HG03066 (cell line): ENCODE results near the gene MYOCD.

Source experiments
- ATAC-seq: cut with Tn5 transposase; IDR thresholded peaks from one replicate; pipeline ENCODE4 v1.9.1; 2021; ENCODE audit warnings: low read depth; ENCODE audit not compliant: unreplicated experiment

Gene MYOCD

GRCh38 chr17:12693640-12694039 lies 27.9 kb downstream of the MYOCD start:
- no peak for ATAC-seq

- no peak for ATAC-seq
These were observed 40.4 kb downstream of the MYOCD start for GRCh38 chr17:12706070-12706469.

DNA sequence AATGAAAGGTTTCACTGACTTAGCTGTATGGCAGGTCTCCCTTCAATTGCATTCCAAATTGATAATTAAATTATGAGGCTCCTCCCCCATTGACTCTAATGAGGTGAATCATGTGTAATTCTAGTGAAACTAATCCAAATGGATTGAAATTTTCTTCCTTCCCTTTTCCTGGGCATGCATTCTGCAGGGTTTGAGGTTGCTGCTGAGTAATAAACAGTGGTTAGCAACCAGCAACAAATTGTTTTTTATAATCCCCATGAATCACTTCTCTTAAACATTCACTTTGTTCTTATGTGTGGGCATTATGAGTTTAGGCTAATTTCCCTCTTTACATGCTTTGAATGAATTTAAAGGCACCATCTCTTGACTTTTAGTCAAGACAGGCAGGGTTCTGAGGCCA lies 43.4 kb downstream of the MYOCD start:
- ATAC-seq = no peak

DNA sequence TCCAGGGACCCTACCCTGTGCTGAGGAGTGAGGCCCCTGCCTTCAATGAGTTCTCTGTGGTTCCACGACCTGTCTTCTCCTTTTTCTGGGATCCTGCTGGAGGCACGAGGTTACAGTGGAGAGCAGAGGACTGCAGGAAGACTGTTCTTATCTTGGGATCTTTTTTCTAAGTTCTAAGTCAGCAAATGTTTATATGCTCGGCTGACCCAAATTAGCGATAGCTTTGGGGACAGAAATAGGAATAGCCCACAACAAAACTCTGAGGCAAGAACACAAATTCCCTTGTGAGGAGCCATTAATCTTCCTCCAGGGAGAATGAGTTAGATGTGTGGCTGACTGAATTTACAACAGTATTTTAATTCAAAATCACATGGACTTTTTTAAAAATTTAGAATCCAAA lies 46.7 kb downstream of the MYOCD start:
- ATAC-seq = no peak

DNA sequence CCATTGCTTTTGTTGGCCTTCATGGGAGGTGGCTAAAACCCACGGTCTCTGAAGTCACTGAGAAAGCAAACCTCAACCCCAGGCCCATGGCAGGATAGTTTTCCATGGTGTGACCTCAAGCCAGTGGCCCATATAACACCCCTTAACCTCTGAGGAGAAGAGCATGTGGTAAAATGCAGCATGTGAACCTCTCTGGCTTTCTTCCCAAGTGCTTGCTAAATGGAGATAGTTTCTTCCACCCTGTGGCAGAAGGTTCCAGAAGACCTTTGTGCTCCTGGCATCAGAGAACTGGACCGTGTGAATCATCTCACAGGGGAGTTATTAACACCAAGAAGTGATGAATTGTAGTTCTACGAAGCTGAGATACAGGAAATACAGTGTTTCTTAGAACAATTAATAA lies 47.3 kb downstream of the MYOCD start:
- no peak for ATAC-seq

GRCh38 chr17:12719948-12720347 lies 54.3 kb downstream of the MYOCD start:
- ATAC-seq = no peak

DNA sequence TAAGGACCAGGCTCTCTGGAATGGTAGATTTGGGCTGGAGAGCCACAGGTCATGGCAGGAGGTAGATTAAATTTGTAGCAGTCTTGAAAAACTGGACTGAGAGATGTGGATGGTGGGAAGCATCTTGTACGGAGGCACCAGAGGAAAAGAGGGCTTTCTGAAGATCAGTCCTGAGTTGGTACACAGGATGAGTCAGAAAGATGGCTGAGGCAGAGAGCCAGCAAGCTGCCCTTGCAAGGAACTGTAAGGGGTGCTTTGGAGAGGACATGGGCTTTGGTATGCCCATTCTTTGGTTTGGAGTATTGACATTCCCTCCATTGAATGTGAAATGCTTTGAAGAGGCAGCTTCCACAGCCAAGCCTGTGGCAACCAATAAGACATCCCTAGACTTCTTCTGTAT lies 55.9 kb downstream of the MYOCD start:
- ATAC-seq = no peak

GRCh38 chr17:12722282-12722681 lies 56.6 kb downstream of the MYOCD start:
- ATAC-seq = no peak

GRCh38 chr17:12726131-12726530 lies 60.4 kb downstream of the MYOCD start:
- no peak for ATAC-seq

GRCh38 chr17:12727076-12727760 lies 61.5 kb downstream of the MYOCD start:
- ATAC-seq = no peak

GRCh38 chr17:12727881-12728280 lies 62.2 kb downstream of the MYOCD start:
- ATAC-seq = no peak

- ATAC-seq = no peak
These were observed 63.4 kb downstream of the MYOCD start for GRCh38 chr17:12729086-12729485.

DNA sequence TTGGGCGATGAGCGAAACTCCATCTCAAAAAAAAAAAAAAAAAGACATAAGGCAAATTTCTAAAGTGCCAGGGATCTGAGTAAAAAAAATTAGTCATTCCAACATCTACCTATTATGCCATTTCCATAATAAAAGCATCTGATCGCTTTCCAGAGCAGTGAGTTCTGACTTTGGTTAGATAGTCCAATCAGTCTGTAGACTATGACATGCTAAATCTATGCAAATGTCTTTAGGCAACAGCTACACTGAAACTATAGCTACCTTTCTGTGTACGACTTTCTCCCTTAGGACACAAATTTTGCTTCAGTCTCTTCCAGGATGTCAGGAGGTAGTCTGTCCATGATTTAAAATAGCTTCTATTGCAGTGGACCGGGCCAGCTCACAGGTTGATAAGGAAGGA lies 64.7 kb downstream of the MYOCD start:
- ATAC-seq = no peak

DNA sequence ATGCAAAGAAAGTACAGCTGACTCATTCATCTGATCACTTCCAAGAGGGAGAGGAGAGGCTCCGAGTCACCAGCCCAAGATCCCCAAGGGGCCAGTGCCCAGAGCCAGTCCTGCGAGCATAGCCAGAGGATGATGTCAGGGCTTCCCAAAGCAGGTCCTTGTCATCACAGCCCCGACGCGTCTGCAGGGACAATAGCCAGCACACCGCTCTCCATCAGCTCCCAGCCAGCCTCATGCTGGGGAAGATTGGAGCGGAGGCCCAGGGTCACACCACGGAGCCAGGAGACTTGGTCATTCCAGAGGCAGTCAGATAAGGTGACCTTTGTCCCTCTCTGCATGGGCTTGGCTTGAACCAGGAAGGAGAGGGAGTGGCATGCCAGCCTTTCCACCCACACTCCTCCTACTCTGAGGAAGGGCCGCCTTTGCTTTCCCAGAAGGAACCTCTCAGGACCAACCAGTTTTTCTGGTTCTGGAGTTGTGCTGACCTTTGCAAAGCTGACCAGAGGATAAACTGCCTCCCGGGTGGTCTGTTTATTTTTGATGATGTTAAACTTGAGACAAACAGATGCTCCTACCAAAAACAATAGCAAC lies 65.3 kb downstream of the MYOCD start:
- no peak for ATAC-seq

GRCh38 chr17:12731839-12732238 lies 66.1 kb downstream of the MYOCD start:
- no peak for ATAC-seq

DNA sequence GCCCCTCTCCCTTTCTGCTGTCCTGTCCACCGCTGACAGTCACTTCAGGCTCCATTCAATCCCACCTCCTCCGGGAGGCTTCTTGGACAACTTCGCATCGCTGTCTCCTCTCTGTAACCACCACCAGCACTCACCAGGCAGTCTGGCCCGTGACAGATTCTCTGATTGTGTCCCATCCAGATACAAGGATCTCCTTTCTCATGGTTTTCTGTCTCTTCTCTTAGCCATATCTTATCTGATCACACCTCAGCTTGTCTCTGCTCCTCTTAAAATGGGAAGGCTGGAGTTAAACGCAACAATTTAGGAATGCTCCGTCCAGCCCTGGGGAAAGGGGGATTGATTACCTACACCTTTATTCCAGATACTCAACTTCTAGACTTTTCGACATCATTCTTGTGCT lies 66.7 kb downstream of the MYOCD start:
- no peak for ATAC-seq

GRCh38 chr17:12734926-12735325 lies 69.2 kb downstream of the MYOCD start:
- no peak for ATAC-seq

- no peak for ATAC-seq
These were observed 69.8 kb downstream of the MYOCD start for GRCh38 chr17:12735517-12735916.

GRCh38 chr17:12736526-12736925 lies 70.8 kb downstream of the MYOCD start:
- ATAC-seq = no peak

DNA sequence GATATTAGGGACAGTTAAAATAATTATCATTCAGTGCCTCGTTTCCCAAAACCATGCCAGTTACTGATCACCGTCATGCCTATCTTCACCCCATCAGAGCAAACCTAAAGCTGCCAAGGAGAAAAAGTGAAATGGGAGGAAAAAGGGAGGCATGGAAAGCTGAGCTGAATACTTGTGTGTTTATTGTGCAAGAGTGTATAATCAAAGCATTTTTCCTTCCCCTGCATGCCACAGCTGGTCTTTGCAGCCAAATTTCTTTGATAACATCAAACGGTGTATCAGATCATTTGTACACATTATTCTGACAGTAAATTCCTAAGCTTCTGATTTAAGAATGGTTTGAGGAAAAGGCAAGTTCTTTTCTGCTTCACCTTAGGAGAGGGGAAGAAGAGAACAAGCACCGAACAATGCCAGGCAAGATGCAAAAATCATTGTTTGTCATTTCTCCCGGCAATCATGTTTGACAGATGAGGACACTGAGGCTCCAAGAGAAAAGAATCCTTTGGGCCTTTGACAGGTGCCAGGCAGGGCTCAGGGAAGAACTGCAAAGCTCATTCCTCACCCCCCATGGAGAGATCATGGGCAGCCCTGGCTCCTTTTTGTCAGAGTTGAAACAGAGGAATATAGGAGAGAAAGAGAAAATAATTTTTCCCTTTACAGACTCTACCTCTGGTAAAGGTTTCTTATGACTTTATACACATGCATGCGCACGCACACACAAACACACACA lies 72.2 kb downstream of the MYOCD start:
- ATAC-seq = no peak

DNA sequence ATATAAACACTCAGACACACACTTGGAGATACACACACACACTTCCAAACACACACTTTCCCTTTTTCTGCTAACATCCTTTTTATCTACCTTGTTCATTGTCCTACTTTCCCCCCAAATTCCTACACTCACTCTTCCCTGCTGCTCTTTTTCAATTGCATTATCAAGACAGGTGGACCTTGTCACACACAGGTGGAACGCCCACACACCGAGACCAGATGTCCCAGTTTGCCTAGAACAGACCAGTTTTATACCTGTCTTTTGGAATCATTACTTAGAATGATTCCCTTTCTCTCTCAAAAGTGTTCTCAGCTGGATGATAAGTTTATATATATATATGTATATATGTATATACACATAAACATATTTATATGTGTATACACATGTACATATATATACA lies 72.9 kb downstream of the MYOCD start:
- no peak for ATAC-seq

- no peak for ATAC-seq
These were observed 73.8 kb downstream of the MYOCD start for GRCh38 chr17:12739500-12739899.
